ENCODE results near the gene FAM229B. TPM values are rescaled to one million over a fixed set of nuclear protein-coding genes. Genes with fewer than 3 reads are reported as not detected.

The FAM229B gene
- total RNA-seq, 1 experiment from 2014 or later, result 20.0 TPM

DNA sequence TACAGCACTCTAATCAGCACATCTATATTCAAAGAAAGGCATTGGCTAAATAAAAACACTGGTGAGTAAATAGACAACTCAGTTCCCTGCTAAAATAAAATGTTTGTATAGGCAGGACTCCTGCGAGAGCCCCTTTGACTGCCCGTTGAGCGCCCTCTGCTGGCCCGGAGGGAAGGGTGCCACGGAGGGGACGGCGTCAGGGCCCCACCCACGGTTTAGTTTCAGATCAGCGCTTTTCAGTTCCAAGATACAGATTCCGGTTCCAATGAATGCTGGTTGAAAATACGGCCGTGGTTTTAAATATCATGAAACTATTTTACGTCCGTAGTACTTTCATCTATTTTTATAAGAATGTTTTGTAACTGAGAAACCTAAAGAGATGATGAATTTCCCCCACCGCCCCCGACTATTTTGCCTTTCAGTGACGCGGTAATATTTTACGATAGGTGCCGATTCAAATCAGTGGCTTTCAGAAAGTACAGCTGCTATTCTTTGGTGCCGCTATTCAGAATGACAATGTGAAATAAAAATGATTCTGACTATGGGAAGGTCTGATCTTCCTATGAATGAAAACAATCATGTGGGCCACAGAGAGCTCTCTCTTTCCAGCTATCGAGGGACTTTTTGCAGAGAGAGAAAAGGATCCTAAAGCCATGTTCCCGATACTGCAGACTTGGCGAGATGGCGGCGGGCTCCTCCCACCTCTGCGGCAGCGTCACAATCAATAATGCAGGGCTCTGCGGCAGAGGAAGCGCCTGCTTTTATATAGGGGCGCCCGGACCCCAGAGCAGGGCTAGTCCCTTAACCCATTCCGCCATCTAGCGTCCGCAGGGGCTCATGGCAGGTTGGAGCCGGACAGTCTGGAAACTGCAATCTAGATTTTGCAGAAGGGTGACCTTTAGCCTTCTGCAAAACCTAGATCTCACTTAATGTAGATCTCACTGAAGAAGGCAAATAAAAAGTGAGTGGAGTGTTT is 44.1 kb upstream of the FAM229B start:
- Mint-ChIP-seq H3K27me3 (ENCODE audit: low read depth) (no peaks in the 10 kb centered on the region), H3K9me3 (peaks cover 4% of the 10 kb centered on the region; the same call in 1 of the 2 replicates), H3K27ac (peak overlapping the region; percentile 99), H3K36me3 (0 out of 2 replicates have a peak, but pooled peaks cover 3% of the 10 kb centered on the region), H3K4me1 (peaks cover 8% of the 10 kb centered on the region), H3K4me3 (peak overlapping the region; percentile 93)
- TF ChIP-seq ZNF423 (CRISPR knock-in tag; IDR thresholded peaks at IDR 0.05), result no peak
- TF ChIP-seq SMAD4 (CRISPR knock-in tag; IDR thresholded peaks at IDR 0.05), result no peak
- TF ChIP-seq, protein P1, sequence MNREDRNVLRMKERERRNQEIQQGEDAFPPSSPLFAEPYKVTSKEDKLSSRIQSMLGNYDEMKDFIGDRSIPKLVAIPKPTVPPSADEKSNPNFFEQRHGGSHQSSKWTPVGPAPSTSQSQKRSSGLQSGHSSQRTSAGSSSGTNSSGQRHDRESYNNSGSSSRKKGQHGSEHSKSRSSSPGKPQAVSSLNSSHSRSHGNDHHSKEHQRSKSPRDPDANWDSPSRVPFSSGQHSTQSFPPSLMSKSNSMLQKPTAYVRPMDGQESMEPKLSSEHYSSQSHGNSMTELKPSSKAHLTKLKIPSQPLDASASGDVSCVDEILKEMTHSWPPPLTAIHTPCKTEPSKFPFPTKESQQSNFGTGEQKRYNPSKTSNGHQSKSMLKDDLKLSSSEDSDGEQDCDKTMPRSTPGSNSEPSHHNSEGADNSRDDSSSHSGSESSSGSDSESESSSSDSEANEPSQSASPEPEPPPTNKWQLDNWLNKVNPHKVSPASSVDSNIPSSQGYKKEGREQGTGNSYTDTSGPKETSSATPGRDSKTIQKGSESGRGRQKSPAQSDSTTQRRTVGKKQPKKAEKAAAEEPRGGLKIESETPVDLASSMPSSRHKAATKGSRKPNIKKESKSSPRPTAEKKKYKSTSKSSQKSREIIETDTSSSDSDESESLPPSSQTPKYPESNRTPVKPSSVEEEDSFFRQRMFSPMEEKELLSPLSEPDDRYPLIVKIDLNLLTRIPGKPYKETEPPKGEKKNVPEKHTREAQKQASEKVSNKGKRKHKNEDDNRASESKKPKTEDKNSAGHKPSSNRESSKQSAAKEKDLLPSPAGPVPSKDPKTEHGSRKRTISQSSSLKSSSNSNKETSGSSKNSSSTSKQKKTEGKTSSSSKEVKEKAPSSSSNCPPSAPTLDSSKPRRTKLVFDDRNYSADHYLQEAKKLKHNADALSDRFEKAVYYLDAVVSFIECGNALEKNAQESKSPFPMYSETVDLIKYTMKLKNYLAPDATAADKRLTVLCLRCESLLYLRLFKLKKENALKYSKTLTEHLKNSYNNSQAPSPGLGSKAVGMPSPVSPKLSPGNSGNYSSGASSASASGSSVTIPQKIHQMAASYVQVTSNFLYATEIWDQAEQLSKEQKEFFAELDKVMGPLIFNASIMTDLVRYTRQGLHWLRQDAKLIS (CRISPR knock-in tag; IDR thresholded peaks at IDR 0.05; ENCODE audit: borderline replicate concordance), result 0 out of 2 replicates have a peak, but pooled peaks have one; percentile 34
- TF ChIP-seq GABPB1 (CRISPR knock-in tag; IDR thresholded peaks at IDR 0.05), result no peak; the same call in 1 of the 2 replicates
- TF ChIP-seq, protein P2, sequence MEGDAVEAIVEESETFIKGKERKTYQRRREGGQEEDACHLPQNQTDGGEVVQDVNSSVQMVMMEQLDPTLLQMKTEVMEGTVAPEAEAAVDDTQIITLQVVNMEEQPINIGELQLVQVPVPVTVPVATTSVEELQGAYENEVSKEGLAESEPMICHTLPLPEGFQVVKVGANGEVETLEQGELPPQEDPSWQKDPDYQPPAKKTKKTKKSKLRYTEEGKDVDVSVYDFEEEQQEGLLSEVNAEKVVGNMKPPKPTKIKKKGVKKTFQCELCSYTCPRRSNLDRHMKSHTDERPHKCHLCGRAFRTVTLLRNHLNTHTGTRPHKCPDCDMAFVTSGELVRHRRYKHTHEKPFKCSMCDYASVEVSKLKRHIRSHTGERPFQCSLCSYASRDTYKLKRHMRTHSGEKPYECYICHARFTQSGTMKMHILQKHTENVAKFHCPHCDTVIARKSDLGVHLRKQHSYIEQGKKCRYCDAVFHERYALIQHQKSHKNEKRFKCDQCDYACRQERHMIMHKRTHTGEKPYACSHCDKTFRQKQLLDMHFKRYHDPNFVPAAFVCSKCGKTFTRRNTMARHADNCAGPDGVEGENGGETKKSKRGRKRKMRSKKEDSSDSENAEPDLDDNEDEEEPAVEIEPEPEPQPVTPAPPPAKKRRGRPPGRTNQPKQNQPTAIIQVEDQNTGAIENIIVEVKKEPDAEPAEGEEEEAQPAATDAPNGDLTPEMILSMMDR (IDR thresholded peaks at IDR 0.05), result peak; percentile 92
- TF ChIP-seq CREM (CRISPR knock-in tag; IDR thresholded peaks at IDR 0.05), result 0 out of 2 replicates have a peak, but pooled peaks have one; percentile 23
- TF ChIP-seq MYBL2 (CRISPR knock-in tag; IDR thresholded peaks at IDR 0.05), result no peak
- TF ChIP-seq, protein P3, sequence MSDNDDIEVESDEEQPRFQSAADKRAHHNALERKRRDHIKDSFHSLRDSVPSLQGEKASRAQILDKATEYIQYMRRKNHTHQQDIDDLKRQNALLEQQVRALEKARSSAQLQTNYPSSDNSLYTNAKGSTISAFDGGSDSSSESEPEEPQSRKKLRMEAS (CRISPR knock-in tag; IDR thresholded peaks at IDR 0.05), result 0 out of 2 replicates have a peak, but pooled peaks have one; percentile 22
- TF ChIP-seq, protein P4, sequence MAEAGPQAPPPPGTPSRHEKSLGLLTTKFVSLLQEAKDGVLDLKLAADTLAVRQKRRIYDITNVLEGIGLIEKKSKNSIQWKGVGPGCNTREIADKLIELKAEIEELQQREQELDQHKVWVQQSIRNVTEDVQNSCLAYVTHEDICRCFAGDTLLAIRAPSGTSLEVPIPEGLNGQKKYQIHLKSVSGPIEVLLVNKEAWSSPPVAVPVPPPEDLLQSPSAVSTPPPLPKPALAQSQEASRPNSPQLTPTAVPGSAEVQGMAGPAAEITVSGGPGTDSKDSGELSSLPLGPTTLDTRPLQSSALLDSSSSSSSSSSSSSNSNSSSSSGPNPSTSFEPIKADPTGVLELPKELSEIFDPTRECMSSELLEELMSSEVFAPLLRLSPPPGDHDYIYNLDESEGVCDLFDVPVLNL (CRISPR knock-in tag; IDR thresholded peaks at IDR 0.05; ENCODE audit: borderline replicate concordance, low read depth), result no peak
- TF ChIP-seq, protein P5, sequence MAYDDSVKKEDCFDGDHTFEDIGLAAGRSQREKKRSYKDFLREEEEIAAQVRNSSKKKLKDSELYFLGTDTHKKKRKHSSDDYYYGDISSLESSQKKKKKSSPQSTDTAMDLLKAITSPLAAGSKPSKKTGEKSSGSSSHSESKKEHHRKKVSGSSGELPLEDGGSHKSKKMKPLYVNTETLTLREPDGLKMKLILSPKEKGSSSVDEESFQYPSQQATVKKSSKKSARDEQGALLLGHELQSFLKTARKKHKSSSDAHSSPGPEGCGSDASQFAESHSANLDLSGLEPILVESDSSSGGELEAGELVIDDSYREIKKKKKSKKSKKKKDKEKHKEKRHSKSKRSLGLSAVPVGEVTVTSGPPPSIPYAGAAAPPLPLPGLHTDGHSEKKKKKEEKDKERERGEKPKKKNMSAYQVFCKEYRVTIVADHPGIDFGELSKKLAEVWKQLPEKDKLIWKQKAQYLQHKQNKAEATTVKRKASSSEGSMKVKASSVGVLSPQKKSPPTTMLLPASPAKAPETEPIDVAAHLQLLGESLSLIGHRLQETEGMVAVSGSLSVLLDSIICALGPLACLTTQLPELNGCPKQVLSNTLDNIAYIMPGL (CRISPR knock-in tag; IDR thresholded peaks at IDR 0.05), result peak; percentile 22; the same call in 1 of the 2 replicates
- POLR2A ChIA-PET, result interaction anchor here (0.6 to 0.8 kb wide), 4 partner anchors 290 to 772 kb away, joined by 3 to 6 read pairs (median 4); no protein-coding TSS in a partner anchor
- ATAC-seq (peak; percentile 99), DNase-seq (ENCODE audit: low spot score) (peak; percentile 97)
- CTCF ChIA-PET, result interaction anchor here (0.5 to 1.1 kb wide), 40 partner anchors 9 to 1015 kb away, joined by 3 to 16 read pairs (median 4); partner anchors contain the start of genes FAM229B, FYN, TRAF3IP2 and TUBE1

DNA sequence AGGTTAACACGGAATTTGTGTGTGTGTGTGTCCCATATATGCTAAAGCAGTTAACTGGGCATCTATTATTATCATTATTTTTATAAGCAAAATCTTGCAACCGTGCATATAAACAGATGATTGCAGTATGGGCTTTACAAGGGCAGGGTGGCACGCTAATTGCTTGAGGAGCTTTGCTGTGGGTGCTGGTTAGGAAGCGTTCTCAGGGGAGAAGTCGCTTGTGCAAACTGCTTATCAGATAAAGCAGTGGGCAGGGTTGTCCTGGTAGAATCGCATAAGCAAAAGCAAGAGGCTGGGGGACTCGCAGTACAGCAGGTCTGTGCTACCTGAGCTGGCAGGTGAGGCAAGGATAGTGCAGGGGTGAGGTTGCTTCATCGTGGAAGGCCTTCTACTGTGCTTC is 43.2 kb upstream of the FAM229B start:
- DNase-seq (ENCODE audit: low spot score) (no peak), ATAC-seq (no peak)
- ChIA-PET POLR2A (no interaction called here), CTCF (interaction anchor here (1.0 to 1.1 kb wide), 2 partner anchors 379 to 785 kb away, joined by 3 to 5 read pairs; a partner anchor contains a TSS)
- H3K27me3 Mint-ChIP-seq (ENCODE audit: low read depth), result no peaks in the 10 kb centered on the region
- H3K4me1 Mint-ChIP-seq, result peaks cover 8% of the 10 kb centered on the region
- H3K9me3 Mint-ChIP-seq, result peaks cover 4% of the 10 kb centered on the region; the same call in 1 of the 2 replicates
- no peak overlapping the region for H3K27ac Mint-ChIP-seq
- H3K36me3 Mint-ChIP-seq, result 0 out of 2 replicates have a peak, but pooled peaks cover 3% of the 10 kb centered on the region
- no peak overlapping the region for H3K4me3 Mint-ChIP-seq
- TF ChIP-seq CREB1 (CRISPR knock-in tag; IDR thresholded peaks at IDR 0.05), result no peak
- TF ChIP-seq, protein P6, sequence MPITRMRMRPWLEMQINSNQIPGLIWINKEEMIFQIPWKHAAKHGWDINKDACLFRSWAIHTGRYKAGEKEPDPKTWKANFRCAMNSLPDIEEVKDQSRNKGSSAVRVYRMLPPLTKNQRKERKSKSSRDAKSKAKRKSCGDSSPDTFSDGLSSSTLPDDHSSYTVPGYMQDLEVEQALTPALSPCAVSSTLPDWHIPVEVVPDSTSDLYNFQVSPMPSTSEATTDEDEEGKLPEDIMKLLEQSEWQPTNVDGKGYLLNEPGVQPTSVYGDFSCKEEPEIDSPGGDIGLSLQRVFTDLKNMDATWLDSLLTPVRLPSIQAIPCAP (CRISPR knock-in tag; IDR thresholded peaks at IDR 0.05), result no peak
- TF ChIP-seq NFATC4 (CRISPR knock-in tag; IDR thresholded peaks at IDR 0.05), result no peak
- TF ChIP-seq ESRRA (CRISPR knock-in tag; IDR thresholded peaks at IDR 0.05; ENCODE audit: borderline replicate concordance), result no peak
- no peak for TF ChIP-seq SMAD3 (CRISPR knock-in tag; IDR thresholded peaks at IDR 0.05; ENCODE audit: borderline replicate concordance)
- no peak for TF ChIP-seq ZNF219 (CRISPR knock-in tag; IDR thresholded peaks at IDR 0.05; ENCODE audit: borderline replicate concordance)
- TF ChIP-seq TCF7 (CRISPR knock-in tag; IDR thresholded peaks at IDR 0.05; ENCODE audit: low read depth), result no peak
- no peak for TF ChIP-seq OVOL2 (CRISPR knock-in tag; IDR thresholded peaks at IDR 0.05; ENCODE audit: borderline replicate concordance)
- no peak for TF ChIP-seq PRRX2 (CRISPR knock-in tag; IDR thresholded peaks at IDR 0.05)
- TF ChIP-seq, protein P7, sequence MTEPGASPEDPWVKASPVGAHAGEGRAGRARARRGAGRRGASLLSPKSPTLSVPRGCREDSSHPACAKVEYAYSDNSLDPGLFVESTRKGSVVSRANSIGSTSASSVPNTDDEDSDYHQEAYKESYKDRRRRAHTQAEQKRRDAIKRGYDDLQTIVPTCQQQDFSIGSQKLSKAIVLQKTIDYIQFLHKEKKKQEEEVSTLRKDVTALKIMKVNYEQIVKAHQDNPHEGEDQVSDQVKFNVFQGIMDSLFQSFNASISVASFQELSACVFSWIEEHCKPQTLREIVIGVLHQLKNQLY (CRISPR knock-in tag; IDR thresholded peaks at IDR 0.05), result no peak
- no peak for TF ChIP-seq TP53 (CRISPR knock-in tag; IDR thresholded peaks at IDR 0.05)
- TF ChIP-seq NR3C1 (CRISPR knock-in tag; conservative IDR thresholded peaks at IDR 0.05; ENCODE audit: low read depth), result no peak
- no peak for TF ChIP-seq FOXK1 (CRISPR knock-in tag; IDR thresholded peaks at IDR 0.05)

All from WTC11 (cell line).